Breast epithelium (tissue), 3 donors: ENCODE data around the gene PCDHA4.
"Not testable (repeated sequence)": the region's sequence is repeated elsewhere in the genome, so short reads cannot be mapped to it uniquely, and the experiment has no call there.

Experiments
- POLR2A ChIP-seq: fragments of 450-650 bp; IDR thresholded peaks from one replicate; pipeline ENCODE4 v1.6.1; 2016; ENCODE audit warnings: antibody characterized with exemption, mild to moderate bottlenecking, moderate library complexity
- POLR2AphosphoS5 ChIP-seq, 3 donors: sonication (generic); formaldehyde crosslinking; IDR thresholded peaks; one replicate each; pipeline ENCODE4 v1.6.1; 2017; ENCODE audit warnings: antibody characterized with exemption in 3 of 3
- TF ChIP-seq, protein P1 (sequence below), 3 donors: fragments of 450-650 bp; IDR thresholded peaks; one replicate each; pipeline ENCODE4 v1.5.1; 2016 to 2017; ENCODE audit warnings: antibody characterized with exemption in 3 of 3, mild to moderate bottlenecking in 3 of 3, moderate library complexity in 3 of 3

DNA sequence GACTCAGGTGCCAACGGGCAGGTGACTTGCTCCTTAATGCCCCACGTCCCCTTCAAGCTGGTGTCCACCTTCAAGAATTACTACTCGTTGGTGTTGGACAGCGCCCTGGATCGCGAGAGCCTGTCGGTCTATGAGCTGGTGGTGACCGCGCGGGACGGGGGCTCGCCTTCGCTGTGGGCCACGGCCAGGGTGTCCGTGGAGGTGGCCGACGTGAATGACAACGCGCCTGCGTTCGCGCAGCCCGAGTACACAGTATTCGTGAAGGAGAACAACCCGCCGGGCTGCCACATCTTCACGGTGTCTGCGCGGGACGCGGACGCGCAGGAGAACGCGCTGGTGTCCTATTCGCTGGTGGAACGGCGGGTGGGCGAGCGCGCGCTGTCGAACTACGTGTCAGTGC lies 19.4 kb upstream of the PCDHA4 start:
- TF ChIP-seq, protein P1, sequence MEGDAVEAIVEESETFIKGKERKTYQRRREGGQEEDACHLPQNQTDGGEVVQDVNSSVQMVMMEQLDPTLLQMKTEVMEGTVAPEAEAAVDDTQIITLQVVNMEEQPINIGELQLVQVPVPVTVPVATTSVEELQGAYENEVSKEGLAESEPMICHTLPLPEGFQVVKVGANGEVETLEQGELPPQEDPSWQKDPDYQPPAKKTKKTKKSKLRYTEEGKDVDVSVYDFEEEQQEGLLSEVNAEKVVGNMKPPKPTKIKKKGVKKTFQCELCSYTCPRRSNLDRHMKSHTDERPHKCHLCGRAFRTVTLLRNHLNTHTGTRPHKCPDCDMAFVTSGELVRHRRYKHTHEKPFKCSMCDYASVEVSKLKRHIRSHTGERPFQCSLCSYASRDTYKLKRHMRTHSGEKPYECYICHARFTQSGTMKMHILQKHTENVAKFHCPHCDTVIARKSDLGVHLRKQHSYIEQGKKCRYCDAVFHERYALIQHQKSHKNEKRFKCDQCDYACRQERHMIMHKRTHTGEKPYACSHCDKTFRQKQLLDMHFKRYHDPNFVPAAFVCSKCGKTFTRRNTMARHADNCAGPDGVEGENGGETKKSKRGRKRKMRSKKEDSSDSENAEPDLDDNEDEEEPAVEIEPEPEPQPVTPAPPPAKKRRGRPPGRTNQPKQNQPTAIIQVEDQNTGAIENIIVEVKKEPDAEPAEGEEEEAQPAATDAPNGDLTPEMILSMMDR (IDR thresholded peaks at IDR 0.05): not testable (repeated sequence)
- TF ChIP-seq POLR2A; POLR2AphosphoS5 (IDR thresholded peaks at IDR 0.05): not testable (repeated sequence)
